ENCODE results near the gene RRP1.

The RRP1 gene

DNA sequence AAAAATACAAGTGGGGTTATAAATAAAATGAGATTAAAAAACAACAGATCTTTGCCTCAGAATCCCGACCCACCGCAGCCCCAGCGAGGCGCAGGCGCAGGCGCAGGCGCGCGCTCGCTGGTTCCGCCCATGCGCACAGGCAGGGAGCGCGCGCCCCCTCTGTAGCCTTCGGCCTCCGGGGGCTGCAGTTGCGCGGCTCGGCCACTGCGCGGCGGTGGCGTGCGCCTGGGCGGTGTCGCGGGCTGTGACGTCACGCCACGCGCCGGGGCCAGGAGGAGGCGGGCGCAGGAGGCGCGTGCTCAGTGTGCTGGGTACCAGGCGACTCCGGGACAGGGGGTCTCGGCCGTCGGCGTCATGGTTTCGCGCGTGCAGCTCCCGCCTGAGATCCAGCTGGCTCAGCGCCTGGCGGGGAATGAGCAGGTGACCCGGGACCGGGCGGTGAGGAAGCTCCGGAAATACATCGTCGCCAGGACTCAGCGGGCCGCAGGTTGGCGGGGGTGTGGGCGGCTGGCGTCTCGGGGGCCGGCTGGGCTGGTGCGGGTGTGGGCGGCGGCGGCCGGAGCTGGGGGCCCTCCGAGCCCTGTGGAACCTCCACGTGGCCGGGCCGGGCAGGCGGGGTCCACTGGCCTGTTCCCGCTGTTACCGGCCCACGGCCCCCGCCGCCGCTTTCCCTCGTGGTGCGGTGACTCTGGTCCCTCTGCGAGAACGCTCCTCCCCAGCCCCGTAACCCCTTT is at the start of gene RRP1:
RRP1 (plus strand) TSS at position 302 of the 734 bp plus-strand sequence; CDS start at position 355, 53 bp downstream.
- H3K36me3 Mint-ChIP-seq, result peaks cover 53% of the 10 kb centered on the region
- peak within 1 kb of the TSS; percentile 90 for H3K4me3 Mint-ChIP-seq
- H3K4me1 Mint-ChIP-seq, result peaks cover 18% of the 10 kb centered on the region
- H3K27ac Mint-ChIP-seq, result peak within 1 kb of the TSS; percentile 95
- ATAC-seq (peak; percentile 92), DNase-seq (ENCODE audit: low spot score in 2 of 2) (peak; percentile 99 to 100)
- no peaks in the 10 kb centered on the region for H3K9me3 Mint-ChIP-seq

GRCh38 chr21:43739621-43740435 is 49.5 kb upstream of the RRP1 start:
- ATAC-seq, result peak; percentile 57
- Mint-ChIP-seq H3K27ac (peak overlapping the region; percentile 76), H3K36me3 (peaks cover 24% of the 10 kb centered on the region), H3K4me1 (peaks cover 23% of the 10 kb centered on the region), H3K9me3 (no peaks in the 10 kb centered on the region), H3K4me3 (no peak overlapping the region)
- no peak for DNase-seq (ENCODE audit: low spot score in 2 of 2)

GRCh38 chr21:43740497-43741156 is 48.8 kb upstream of the RRP1 start:
- DNase-seq (ENCODE audit: low spot score in 2 of 2), result no peak
- H3K9me3 Mint-ChIP-seq, result no peaks in the 10 kb centered on the region
- ATAC-seq, result peak; percentile 74
- H3K4me1 Mint-ChIP-seq, result peaks cover 20% of the 10 kb centered on the region
- peaks cover 32% of the 10 kb centered on the region for H3K36me3 Mint-ChIP-seq
- peak overlapping the region; percentile 31 for H3K4me3 Mint-ChIP-seq
- peak overlapping the region; percentile 76 for H3K27ac Mint-ChIP-seq

DNA sequence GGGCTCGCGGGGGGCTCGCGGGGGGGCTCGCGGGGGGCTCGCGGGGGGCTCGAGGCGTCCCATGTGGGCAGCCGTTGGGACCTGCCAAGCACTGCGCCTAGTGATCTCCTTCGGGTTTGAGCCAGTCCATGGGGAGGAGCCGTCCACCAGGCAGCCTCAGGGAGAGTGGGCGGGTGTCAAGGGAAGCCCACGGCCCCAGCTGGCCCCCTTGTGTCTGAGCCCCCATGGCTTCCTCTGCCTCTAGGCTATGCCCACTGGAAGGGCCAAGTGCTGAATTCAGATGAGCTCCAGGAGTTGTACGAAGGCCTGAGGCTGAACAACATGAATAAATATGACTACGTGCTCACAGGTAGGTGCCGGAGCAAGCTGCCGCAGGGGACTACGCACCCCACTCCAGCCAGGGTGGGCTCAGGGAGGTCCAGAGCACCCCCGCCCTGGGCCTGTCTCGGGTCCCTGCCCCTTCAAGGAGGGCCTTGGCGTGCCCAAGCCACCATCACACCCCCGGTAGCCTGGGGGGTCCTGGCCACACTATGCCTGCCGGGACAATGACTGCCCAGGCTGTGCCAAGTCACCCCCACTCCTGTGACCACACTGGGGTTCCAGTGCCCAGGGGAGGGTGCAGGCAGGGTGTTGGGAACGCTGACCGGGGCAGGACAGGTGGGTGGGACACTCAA is 47.8 kb upstream of the RRP1 start:
- Mint-ChIP-seq H3K9me3 (no peaks in the 10 kb centered on the region), H3K4me1 (peaks cover 11% of the 10 kb centered on the region), H3K27ac (no peak overlapping the region), H3K36me3 (peaks cover 37% of the 10 kb centered on the region), H3K4me3 (no peak overlapping the region)
- DNase-seq (ENCODE audit: low spot score in 2 of 2) (no peak), ATAC-seq (no peak)

GRCh38 chr21:43743947-43744346 is 45.4 kb upstream of the RRP1 start:
- peak overlapping the region; percentile 77 for H3K27ac Mint-ChIP-seq
- no peaks in the 10 kb centered on the region for H3K9me3 Mint-ChIP-seq
- DNase-seq (ENCODE audit: low spot score in 2 of 2), result no peak
- no peak for ATAC-seq
- peaks cover 10% of the 10 kb centered on the region for H3K4me1 Mint-ChIP-seq
- peaks cover 49% of the 10 kb centered on the region for H3K36me3 Mint-ChIP-seq
- no peak overlapping the region for H3K4me3 Mint-ChIP-seq

DNA sequence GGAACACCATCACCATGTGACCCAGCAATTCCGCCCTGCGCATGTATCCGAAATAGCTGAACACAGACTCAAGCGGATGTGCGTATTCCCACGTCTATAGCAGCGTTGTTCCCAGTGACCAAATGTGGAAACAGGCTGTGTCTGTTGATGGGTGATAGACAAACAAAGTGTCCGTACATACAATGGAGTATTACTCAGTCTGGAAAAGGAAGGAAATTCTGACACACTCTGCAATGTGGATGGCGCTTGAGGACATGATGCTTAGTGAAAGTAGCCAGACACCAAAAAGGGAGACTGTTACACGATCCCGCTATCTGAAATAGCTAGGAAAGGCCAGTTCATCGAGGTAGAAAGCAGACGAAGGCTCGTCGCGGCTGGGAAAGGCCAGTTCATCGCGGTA is 44.7 kb upstream of the RRP1 start:
- no peak for DNase-seq (ENCODE audit: low spot score in 2 of 2)
- Mint-ChIP-seq H3K27ac (peak overlapping the region; percentile 77), H3K4me1 (peaks cover 10% of the 10 kb centered on the region), H3K9me3 (no peaks in the 10 kb centered on the region), H3K36me3 (peaks cover 57% of the 10 kb centered on the region), H3K4me3 (no peak overlapping the region)
- no peak for ATAC-seq

DNA sequence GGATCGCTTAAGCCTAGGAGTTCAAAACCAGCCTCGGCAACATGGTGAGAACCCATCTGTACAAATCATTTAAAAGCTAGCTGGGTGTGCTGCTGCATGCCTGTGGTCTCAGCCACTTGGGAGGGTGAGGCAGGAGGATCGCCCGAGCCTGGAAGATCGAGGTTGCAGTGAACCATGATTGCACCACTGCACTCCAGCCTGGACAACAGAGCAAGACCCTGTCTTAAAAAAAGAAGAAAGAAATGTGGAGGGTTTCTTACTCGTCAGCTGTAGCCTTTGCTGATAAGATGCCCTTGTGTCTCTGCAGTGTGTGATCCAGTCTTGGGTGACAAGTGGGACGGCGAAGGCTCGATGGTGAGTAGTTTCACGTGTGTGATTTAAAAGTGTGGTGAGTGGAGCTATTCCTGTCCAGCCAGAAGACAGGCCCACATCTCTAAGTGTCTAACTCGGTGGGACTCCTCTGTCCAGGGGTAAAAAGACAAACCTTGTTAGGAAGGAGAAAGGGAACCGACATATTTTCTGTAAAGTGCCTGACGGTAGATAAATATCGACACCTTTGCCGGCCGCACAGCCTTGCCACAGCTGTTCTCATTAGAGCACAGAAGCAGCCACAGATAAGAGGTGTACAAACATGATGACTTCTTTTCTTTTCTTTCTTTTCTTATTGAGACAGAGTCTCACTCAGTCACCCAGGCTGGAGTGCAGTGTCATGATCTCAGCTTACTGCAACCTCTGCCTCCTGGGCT is 43.4 kb upstream of the RRP1 start:
- Mint-ChIP-seq H3K4me1 (peaks cover under 1% of the 10 kb centered on the region), H3K36me3 (peaks cover 58% of the 10 kb centered on the region), H3K27ac (no peak overlapping the region)

GRCh38 chr21:43748622-43749021 is 40.8 kb upstream of the RRP1 start:
- no peak overlapping the region for H3K4me3 Mint-ChIP-seq
- ATAC-seq (no peak), DNase-seq (ENCODE audit: low spot score in 2 of 2) (no peak)
- H3K36me3 Mint-ChIP-seq, result peaks cover 65% of the 10 kb centered on the region
- no peaks in the 10 kb centered on the region for H3K4me1 Mint-ChIP-seq
- H3K9me3 Mint-ChIP-seq, result no peaks in the 10 kb centered on the region
- H3K27ac Mint-ChIP-seq, result no peak overlapping the region

More for the DNA sequence above, 43.4 kb upstream of the RRP1 start:
- Mint-ChIP-seq H3K9me3 (no peaks in the 10 kb centered on the region), H3K4me3 (no peak overlapping the region)
- ATAC-seq (no peak), DNase-seq (ENCODE audit: low spot score in 2 of 2) (no peak)

DNA sequence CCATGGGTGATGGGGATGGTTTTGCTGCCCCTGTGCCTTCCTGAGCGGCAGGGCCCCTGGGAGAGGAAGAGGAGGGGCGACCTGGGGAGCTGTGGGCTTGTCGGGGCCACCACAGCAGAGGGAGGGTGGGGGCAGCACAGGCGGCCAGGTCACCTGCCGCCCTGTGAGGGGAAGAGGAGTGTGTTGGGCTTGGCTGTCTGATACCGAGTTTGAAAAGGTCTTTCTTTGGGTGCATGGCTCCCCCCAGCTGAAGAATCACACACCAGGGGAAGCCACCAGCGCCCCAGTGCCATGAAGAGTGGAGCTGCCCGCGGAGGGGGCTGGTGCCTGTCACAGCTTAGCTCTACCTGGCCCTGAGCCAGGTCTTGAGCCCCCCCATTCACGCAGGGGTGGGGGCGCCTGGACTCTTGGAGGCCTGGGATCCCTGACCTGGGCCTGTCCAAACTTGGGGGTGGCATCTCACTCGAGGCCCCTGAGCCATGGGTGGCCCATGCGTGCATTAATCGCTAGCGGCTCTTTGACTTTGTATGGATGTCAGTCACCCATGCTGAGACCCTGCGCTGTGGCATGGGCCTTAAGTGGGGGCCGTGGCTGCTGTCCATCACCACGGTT is 39.6 kb upstream of the RRP1 start:
- no peaks in the 10 kb centered on the region for H3K4me1 Mint-ChIP-seq
- no peaks in the 10 kb centered on the region for H3K9me3 Mint-ChIP-seq
- H3K4me3 Mint-ChIP-seq, result no peak overlapping the region
- peak overlapping the region; percentile 43 for H3K27ac Mint-ChIP-seq
- H3K36me3 Mint-ChIP-seq, result peaks cover 65% of the 10 kb centered on the region
- DNase-seq (ENCODE audit: low spot score in 2 of 2) (no peak), ATAC-seq (no peak)

DNA sequence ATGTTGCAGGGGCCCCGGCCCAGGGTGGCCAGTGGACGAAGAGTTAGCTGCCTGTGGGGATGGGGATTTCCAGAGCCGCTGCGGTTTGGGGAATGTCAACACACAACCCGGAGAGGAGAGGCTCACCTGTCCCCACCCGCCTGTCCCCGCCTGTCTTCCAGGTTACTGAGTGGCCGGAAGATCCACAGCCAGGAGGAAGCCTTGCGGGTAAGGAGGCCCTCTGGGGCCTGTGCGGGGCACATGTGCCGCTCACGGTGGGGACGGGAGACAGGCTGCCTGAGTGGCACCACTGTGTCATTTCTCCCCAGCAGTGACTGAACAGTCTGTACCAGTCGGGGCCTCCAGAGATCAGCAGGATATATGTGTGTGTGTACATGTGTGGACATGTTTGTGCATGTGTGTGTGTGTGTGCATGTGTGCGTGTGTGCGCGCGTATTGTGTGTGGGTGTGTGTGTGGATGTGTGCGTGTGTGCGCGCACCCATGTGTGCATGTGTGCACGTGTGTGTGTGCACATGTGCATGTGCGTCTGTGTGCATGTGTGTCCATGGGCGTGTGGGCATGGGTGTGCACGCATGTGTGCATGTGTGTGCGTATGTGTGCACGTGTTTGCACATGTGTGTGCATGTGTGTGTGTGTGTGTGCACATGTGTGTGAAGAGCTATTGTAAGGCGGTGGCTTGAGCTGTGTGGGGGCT is 38.9 kb upstream of the RRP1 start:
- ATAC-seq, result no peak
- Mint-ChIP-seq H3K27ac (no peak overlapping the region), H3K9me3 (no peaks in the 10 kb centered on the region), H3K36me3 (peaks cover 61% of the 10 kb centered on the region), H3K4me3 (no peak overlapping the region), H3K4me1 (no peaks in the 10 kb centered on the region)
- no peak for DNase-seq (ENCODE audit: low spot score in 2 of 2)

DNA sequence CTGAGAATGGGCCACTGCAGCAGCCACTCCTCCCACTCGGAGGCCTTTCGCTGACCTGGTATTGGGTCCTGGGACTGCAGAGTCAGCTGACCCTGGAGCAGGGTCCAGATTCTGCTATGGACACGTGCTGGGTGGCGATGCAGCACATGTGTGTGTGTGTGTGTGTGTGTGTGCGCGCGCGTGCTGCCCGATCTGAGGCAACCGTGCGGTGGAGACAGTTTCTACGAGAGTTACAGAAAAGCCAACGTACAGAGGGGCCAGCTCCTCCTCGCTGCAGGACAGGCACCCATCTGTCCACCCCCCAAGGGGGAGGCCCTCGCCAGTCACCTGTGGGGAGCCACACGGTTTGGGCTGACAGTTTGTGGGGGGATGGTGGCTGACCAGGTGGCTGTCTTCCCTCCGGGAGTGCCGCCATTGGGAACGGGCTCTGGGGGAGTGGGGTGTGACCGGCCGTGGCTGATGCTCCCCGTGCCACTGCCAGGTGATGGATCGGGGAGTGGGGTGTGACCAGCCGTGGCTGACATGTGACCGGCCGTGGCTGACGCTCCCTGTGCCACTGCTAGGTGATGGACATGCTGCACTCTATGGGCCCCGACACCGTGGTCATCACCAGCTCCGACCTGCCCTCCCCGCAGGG is 37.3 kb upstream of the RRP1 start:
- Mint-ChIP-seq H3K27ac (no peak overlapping the region), H3K4me1 (no peaks in the 10 kb centered on the region), H3K9me3 (no peaks in the 10 kb centered on the region), H3K36me3 (peaks cover 64% of the 10 kb centered on the region), H3K4me3 (no peak overlapping the region)
- ATAC-seq (no peak), DNase-seq (ENCODE audit: low spot score in 2 of 2) (no peak)

GRCh38 chr21:43752758-43753438 is 36.5 kb upstream of the RRP1 start:
- H3K4me3 Mint-ChIP-seq, result no peak overlapping the region
- H3K9me3 Mint-ChIP-seq, result no peaks in the 10 kb centered on the region
- no peak overlapping the region for H3K27ac Mint-ChIP-seq
- H3K4me1 Mint-ChIP-seq, result no peaks in the 10 kb centered on the region
- DNase-seq (ENCODE audit: low spot score in 2 of 2) (no peak), ATAC-seq (no peak)
- H3K36me3 Mint-ChIP-seq, result peaks cover 58% of the 10 kb centered on the region

DNA sequence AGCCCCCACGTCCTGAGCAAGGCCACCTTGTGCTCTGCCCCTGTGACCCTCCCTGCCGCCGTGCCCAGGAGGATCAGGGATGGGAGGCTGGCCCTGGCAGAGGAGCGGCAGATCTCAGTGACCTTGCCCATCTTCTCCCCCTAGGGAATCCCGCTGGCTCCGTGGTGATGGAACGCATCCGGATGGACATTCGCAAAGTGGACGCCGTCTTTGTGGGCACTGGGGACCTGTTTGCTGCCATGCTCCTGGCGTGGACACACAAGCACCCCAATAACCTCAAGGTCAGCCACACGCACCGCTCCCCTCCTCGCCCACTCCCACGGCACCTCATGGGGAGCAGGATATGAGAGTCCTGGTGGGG is 36.0 kb upstream of the RRP1 start:
- Mint-ChIP-seq H3K9me3 (no peaks in the 10 kb centered on the region), H3K36me3 (peaks cover 61% of the 10 kb centered on the region), H3K27ac (no peak overlapping the region), H3K4me1 (no peaks in the 10 kb centered on the region), H3K4me3 (no peak overlapping the region)
- ATAC-seq, result no peak
- DNase-seq (ENCODE audit: low spot score in 2 of 2), result no peak
